Adrenal gland (tissue), 12 donors: ENCODE data around the gene EIF4E2. TPM values are rescaled to one million over a fixed set of nuclear protein-coding genes. Genes with fewer than 3 reads are reported as not detected.

Source experiments
- DNase-seq, 7 donors: peaks; one replicate each; pipeline ENCODE4 v3.0.0-alpha.2; 2019 to 2020
- H3K27ac ChIP-seq, 5 donors: fragments of 200-600 bp; sonication (generic) in 4 of 5; 1 replicate in 3 of 5; 2 replicates in 2 of 5; pipeline versions ENCODE4 v1.5.1 to v1.8.0; 2016 to 2020; ENCODE audit warnings: mild to moderate bottlenecking in 1 of 5
- H3K27me3 ChIP-seq: fragments of 200-600 bp; 2 replicates; pipeline ENCODE4 v1.8.0; 2021
- H3K36me3 ChIP-seq, 2 donors: fragments of 200-600 bp; replicated peaks in 1 of 2; 1 replicate in 1 of 2; 2 replicates in 1 of 2; pipeline versions ENCODE4 v1.5.1 to v1.8.0; 2018 to 2022
- H3K4me1 ChIP-seq, 2 donors: fragments of 200-600 bp; replicated peaks in 1 of 2; 1 replicate in 1 of 2; 2 replicates in 1 of 2; pipeline versions ENCODE4 v1.5.1 to v1.8.0; 2018 to 2021
- H3K4me3 ChIP-seq, 4 donors: fragments of 200-600 bp; sonication (generic) in 3 of 4; one replicate each; pipeline ENCODE4 v1.5.1; 2016 to 2018
- H3K9me3 ChIP-seq, 3 donors: fragments of 200-600 bp; sonication (generic) in 1 of 3; replicated peaks in 1 of 3; 1 replicate in 2 of 3; 2 replicates in 1 of 3; pipeline versions ENCODE4 v1.5.1 to v1.8.0; 2016 to 2021
- POLR2A ChIP-seq, 2 donors: fragments of 450-650 bp; IDR thresholded peaks; one replicate each; pipeline ENCODE4 v1.6.1; 2017; ENCODE audit warnings: antibody characterized with exemption in 2 of 2, mild to moderate bottlenecking in 2 of 2, moderate library complexity in 1 of 2
- WGBS, 4 donors: extraction: QIAGEN DNeasy Blood & Tissue Kit in 2 of 4; methylation state at CpG; one replicate each; pipeline versions ENCODE4 v1.1.5 to v1.1.7; 2013 to 2017; 5-methylcytosine and 5-hydroxymethylcytosine counted together
- intact Hi-C, 2 donors: fragments of 100-400 bp; cut with DNase I; formaldehyde crosslinking; loops; one replicate each; pipeline versions ENCODE4 v1.14.1 to v1.15.0; 2022 to 2023
- polyA plus RNA-seq, 3 donors: library from polyadenylated mRNA; stranded (reverse); fragments of 200-250 nt in 2 of 3; fragments of 350-450 nt in 1 of 3; fragmentation: Illumina TruSeq in 1 of 3; extraction: RNeasy Lipid Tissue Mini Kit (QIAGEN cat#74804) in 1 of 3; gene quantifications; one replicate each; pipeline ENCODE4 v1.2.3, GENCODE V29; 2013 to 2014
- total RNA-seq, 9 donors: library from RNA; depleted of rRNA in 4 of 9; stranded (reverse); fragments of >200 nt in 4 of 9; fragments of 120-200 nt in 1 of 9; fragmentation: NEBNext Ultra II Directional in 1 of 9; extraction: Animal tissue kit (Norgen Biotek cat#: 25700) in 1 of 9; gene quantifications; one replicate each; pipeline versions ENCODE4 v1.1.0 to v1.2.4, GENCODE V29; 2013 to 2023
- TF ChIP-seq, protein P1 (sequence below), 6 experiments: fragments of 450-650 bp in 4 of 6; fragments of 200-600 bp in 2 of 6; sonication (generic) in 1 of 6; IDR thresholded peaks; 1 replicate in 5 of 6; 2 replicates in 1 of 6; pipeline versions ENCODE4 v1.5.1 to v1.8.0; 2016 to 2021; ENCODE audit warnings: antibody characterized with exemption in 6 of 6, mild to moderate bottlenecking in 2 of 6, moderate library complexity in 1 of 6
- donor health status: healthy with polysubstance abuse.
- donor health status: Bipolar disorder and iron deficiency.
- donor health status: DM: yes; HTN: yes; CAD: no.
- donor health status: DM: no; HTN: no; CAD: no.
- donor health status: DM: no; HTN: no; CAD: no.
- donor health status: DM: yes; HTN: yes; CAD: no.

EIF4E2 gene
- total and polyA plus RNA-seq, 12 donors, result 32.2 to 137 (median 57.8) TPM

GRCh38 chr2:232523682-232524597 lies 26.5 kb upstream of the EIF4E2 start:
- WGBS, 4 donors, result 2 to 18% (median 7%) methylated on average over 3 to 75 of the region's 75 CpGs
- Histone ChIP-seq H3K4me3 (peak overlapping the region in 1 of 4 donors; percentile 40), H3K27me3 (peaks cover 36% of the 10 kb centered on the region), H3K27ac (no peak overlapping the region), H3K36me3 (no peaks in the 10 kb centered on the region), H3K9me3 (no peaks in the 10 kb centered on the region), H3K4me1 (peaks cover 7 to 23% of the 10 kb centered on the region in 2 donors)
- DNase-seq, result peak in 3 of 7 donors; percentile 43 to 51 (median 44)
- intact Hi-C loops, result loop anchor here in 1 of 2 donors (2.0 to 10.0 kb wide), 2 partner anchors 79 to 619 kb away; no protein-coding TSS in a partner anchor
- TF ChIP-seq, protein P1, sequence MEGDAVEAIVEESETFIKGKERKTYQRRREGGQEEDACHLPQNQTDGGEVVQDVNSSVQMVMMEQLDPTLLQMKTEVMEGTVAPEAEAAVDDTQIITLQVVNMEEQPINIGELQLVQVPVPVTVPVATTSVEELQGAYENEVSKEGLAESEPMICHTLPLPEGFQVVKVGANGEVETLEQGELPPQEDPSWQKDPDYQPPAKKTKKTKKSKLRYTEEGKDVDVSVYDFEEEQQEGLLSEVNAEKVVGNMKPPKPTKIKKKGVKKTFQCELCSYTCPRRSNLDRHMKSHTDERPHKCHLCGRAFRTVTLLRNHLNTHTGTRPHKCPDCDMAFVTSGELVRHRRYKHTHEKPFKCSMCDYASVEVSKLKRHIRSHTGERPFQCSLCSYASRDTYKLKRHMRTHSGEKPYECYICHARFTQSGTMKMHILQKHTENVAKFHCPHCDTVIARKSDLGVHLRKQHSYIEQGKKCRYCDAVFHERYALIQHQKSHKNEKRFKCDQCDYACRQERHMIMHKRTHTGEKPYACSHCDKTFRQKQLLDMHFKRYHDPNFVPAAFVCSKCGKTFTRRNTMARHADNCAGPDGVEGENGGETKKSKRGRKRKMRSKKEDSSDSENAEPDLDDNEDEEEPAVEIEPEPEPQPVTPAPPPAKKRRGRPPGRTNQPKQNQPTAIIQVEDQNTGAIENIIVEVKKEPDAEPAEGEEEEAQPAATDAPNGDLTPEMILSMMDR (IDR thresholded peaks at IDR 0.05), result no peak
- TF ChIP-seq POLR2A (IDR thresholded peaks at IDR 0.05), result no peak

DNA sequence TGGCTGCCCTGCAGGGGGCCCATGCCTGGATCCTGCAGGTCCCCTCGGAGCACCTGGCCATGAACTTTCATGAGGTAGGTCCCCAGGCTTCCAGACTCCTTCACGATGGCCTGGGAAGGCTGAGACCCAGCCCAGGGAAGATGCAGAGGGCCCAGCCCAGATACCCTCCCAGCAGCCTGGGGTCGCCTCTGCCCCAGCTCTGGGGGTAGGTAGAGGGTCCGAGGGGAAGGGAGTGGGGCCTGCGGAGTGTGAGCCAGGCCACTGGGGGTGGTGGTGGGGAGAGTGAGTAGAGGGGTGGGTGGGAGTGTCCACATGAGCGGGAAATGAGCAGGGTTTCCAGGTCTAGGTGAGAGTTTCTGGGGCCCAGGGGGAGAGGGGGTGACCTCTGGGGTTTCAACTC lies 25.7 kb upstream of the EIF4E2 start:
- no peaks in the 10 kb centered on the region for H3K36me3 ChIP-seq
- peaks cover 7 to 23% of the 10 kb centered on the region in 2 donors for H3K4me1 ChIP-seq
- no peak for DNase-seq
- 57 to 83% (median 65%) methylated on average over 1 to 6 of the region's 6 CpGs for WGBS, 4 donors
- H3K27me3 ChIP-seq, result peaks cover 36% of the 10 kb centered on the region
- TF ChIP-seq, protein P1 (IDR thresholded peaks at IDR 0.05), result no peak
- TF ChIP-seq POLR2A (IDR thresholded peaks at IDR 0.05), result no peak
- no peak overlapping the region for H3K27ac ChIP-seq
- intact Hi-C loops, result loop anchor here in 1 of 2 donors (10.0 kb wide), 1 partner anchor 620 kb away; no protein-coding TSS in a partner anchor
- H3K4me3 ChIP-seq, result no peak overlapping the region
- H3K9me3 ChIP-seq, result no peaks in the 10 kb centered on the region

GRCh38 chr2:232525199-232525598 lies 25.3 kb upstream of the EIF4E2 start:
- DNase-seq, result no peak
- H3K4me3 ChIP-seq, result no peak overlapping the region
- peaks cover 36% of the 10 kb centered on the region for H3K27me3 ChIP-seq
- no peak overlapping the region for H3K27ac ChIP-seq
- TF ChIP-seq, protein P1 (IDR thresholded peaks at IDR 0.05), result no peak
- no peak for TF ChIP-seq POLR2A (IDR thresholded peaks at IDR 0.05)
- 78 to 93% (median 84%) methylated on average over 2 to 14 of the region's 14 CpGs for WGBS, 4 donors
- H3K4me1 ChIP-seq, result peaks cover 7 to 23% of the 10 kb centered on the region in 2 donors
- intact Hi-C loops, result loop anchor here in 1 of 2 donors (10.0 kb wide), 1 partner anchor 620 kb away; no protein-coding TSS in a partner anchor
- H3K9me3 ChIP-seq, result no peaks in the 10 kb centered on the region
- no peaks in the 10 kb centered on the region for H3K36me3 ChIP-seq

DNA sequence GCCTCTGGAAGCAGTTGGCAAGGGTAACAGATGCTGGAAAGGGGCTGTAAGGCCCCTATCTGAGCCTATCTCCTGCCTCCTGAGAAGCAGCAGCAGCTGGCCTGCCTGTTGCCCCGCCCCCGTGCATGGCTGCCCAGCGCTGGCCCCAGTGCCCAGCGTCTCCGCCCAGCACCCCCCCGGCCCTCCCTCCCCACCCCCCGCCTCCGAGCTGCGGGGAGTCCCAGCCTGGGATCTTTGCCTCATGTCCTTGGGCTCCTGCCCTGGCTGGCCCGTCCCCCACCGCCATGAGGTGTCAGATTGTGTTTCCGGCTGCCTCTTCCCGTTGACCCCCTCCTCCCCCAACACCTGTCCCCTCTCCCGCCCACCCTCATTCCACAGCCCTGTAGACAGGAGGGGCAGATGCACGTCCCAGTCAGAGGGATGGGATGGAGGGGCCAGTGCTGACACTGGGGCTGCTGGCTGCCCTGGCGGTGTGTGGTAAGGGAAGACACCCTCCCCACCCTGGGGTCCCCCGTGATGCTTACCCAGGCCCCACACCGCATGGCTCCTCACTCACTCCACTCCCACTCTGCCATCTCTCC lies 24.6 kb upstream of the EIF4E2 start, which contains the start of gene CHRND:
CHRND (plus strand) TSS at position 370 of the 581 bp plus-strand sequence; CDS start at position 426, 56 bp downstream.
- peaks cover 36% of the 10 kb centered on the region for H3K27me3 ChIP-seq
- H3K27ac ChIP-seq, result no peak within 1 kb of the TSS
- no peaks in the 10 kb centered on the region for H3K36me3 ChIP-seq
- H3K4me3 ChIP-seq, result no peak within 1 kb of the TSS
- intact Hi-C loops, result loop anchor here in 1 of 2 donors (10.0 kb wide), 1 partner anchor 621 kb away; no protein-coding TSS in a partner anchor
- no peaks in the 10 kb centered on the region for H3K9me3 ChIP-seq
- H3K4me1 ChIP-seq, result peaks cover 7 to 23% of the 10 kb centered on the region in 2 donors
- TF ChIP-seq, protein P1 (IDR thresholded peaks at IDR 0.05), result no peak
- TF ChIP-seq POLR2A (IDR thresholded peaks at IDR 0.05), result no peak
- WGBS, 4 donors, result 10 to 38% (median 16%) methylated on average over 5 to 18 of the region's 18 CpGs; no CpG with 5 or more reads in 1 of the 4 donors
- DNase-seq, result peak; percentile 67 to 81 (median 76)
